CD4-positive, alpha-beta T cell treated with Interferon gamma for 1 hour (primary cell): Measurements from ENCODE around the gene LCLAT1.

Experiments
- DNase-seq: peaks from one replicate; pipeline ENCODE4 v3.0.0-alpha.2; 2020

Gene LCLAT1

GRCh38 chr2:30680121-30680520 is 233.1 kb downstream of the LCLAT1 start:
- DNase-seq: no peak

- DNase-seq: no peak
Measured at GRCh38 chr2:30681022-30681421, 234.0 kb downstream of the LCLAT1 start.

GRCh38 chr2:30683236-30683956 is 236.3 kb downstream of the LCLAT1 start:
- DNase-seq: no peak

GRCh38 chr2:30684026-30684425 is 237.0 kb downstream of the LCLAT1 start:
- no peak for DNase-seq

GRCh38 chr2:30684516-30684915 is 237.5 kb downstream of the LCLAT1 start:
- DNase-seq: no peak

GRCh38 chr2:30684996-30685395 is 237.9 kb downstream of the LCLAT1 start:
- no peak for DNase-seq

- no peak for DNase-seq
Measured at GRCh38 chr2:30686000-30686399, 239.0 kb downstream of the LCLAT1 start.

GRCh38 chr2:30686669-30687068 is 239.6 kb downstream of the LCLAT1 start:
- DNase-seq: no peak

- DNase-seq: no peak
Measured at GRCh38 chr2:30688956-30689401, 241.9 kb downstream of the LCLAT1 start.

GRCh38 chr2:30689496-30690125 is 242.6 kb downstream of the LCLAT1 start:
- no peak for DNase-seq

GRCh38 chr2:30690126-30690561 is 243.1 kb downstream of the LCLAT1 start:
- no peak for DNase-seq

- no peak for DNase-seq
Measured at GRCh38 chr2:30691091-30691947, 244.3 kb downstream of the LCLAT1 start.

- DNase-seq: no peak
Measured at GRCh38 chr2:30691948-30692828, 245.1 kb downstream of the LCLAT1 start.

- DNase-seq: no peak
Measured at GRCh38 chr2:30692829-30693275, 245.8 kb downstream of the LCLAT1 start.
